HepG2 (cell line): ENCODE results near the gene HOXA6. TPM values are rescaled to one million over a fixed set of nuclear protein-coding genes. Genes with fewer than 3 reads are reported as not detected.
A peak's percentile ranks its signal among the peaks of the same experiment; 100 is the strongest.

ENCODE experiments used
- ATAC-seq: fragments of 200-7000 bp; cut with Tn5 transposase; 3 replicates; pipeline ENCODE4 v1.9.1; 2020; ENCODE audit warnings: mild to moderate bottlenecking, moderate library complexity
- BruUV-seq: library from RNA; stranded (reverse); fragments of 400-500 nt; replicated peaks from 2 replicates; lab custom pipeline; 2021; lab: Mats Ljungman, UMichigan
- CTCF ChIA-PET: fragments of 300-600 bp; formaldehyde crosslinking; extraction: SDS; loops from one replicate; lab custom pipeline; 2021; ENCODE audit warnings: low total read pairs, inconsistent platforms, low intra/inter-chr PET ratio; lab: Yijun Ruan, JAX
- POLR2A ChIA-PET: fragments of 350-600 bp; sonication (Branson Sonifier 250); formaldehyde crosslinking; loops from one replicate; lab custom pipeline; 2020; ENCODE audit warnings: antibody characterized with exemption, inconsistent platforms; lab: Yijun Ruan, JAX
- DNase-seq: peaks from one replicate; pipeline ENCODE4 v3.0.0-alpha.2; 2015; ENCODE audit warnings: low spot score
- FAIRE-seq: peaks from 3 replicates; lab custom pipeline; 2011; peaks lifted over from hg19 to GRCh38; lab: Jason Lieb, UNC
- H2AFZ ChIP-seq: one replicate; pipeline ENCODE4 v1.6.1; 2011; ENCODE audit warnings: low read length, inconsistent platforms
- H3K27ac ChIP-seq: fragments of 300-600 bp; 3 replicates; pipeline ENCODE4 v1.8.0; 2011; ENCODE audit warnings: mixed run types, mild to moderate bottlenecking, mixed read lengths, low read length, inconsistent platforms; ENCODE audit not compliant: insufficient read depth; ENCODE audit errors: extremely low read length
- H3K27me3 ChIP-seq, 2 experiments: fragments of 200-600 bp in 1 of 2; 2 replicates in 1 of 2; 3 replicates in 1 of 2; pipeline versions ENCODE4 v1.6.0 to v1.8.0; 2011; ENCODE audit warnings: low read length in 2 of 2, mild to moderate bottlenecking in 2 of 2, moderate library complexity in 2 of 2, inconsistent platforms in 1 of 2; ENCODE audit not compliant: insufficient read depth in 2 of 2, control insufficient read depth in 1 of 2
- H3K36me3 ChIP-seq, 2 experiments: fragments of 200-600 bp in 1 of 2; replicated peaks in 1 of 2; 2 replicates in 1 of 2; 3 replicates in 1 of 2; pipeline versions ENCODE4 v1.5.1 to v1.8.0; 2011; ENCODE audit warnings: low read length in 2 of 2, inconsistent platforms in 1 of 2; ENCODE audit not compliant: insufficient read depth in 2 of 2, control insufficient read depth in 1 of 2
- H3K4me1 ChIP-seq: 2 replicates; pipeline ENCODE4 v1.5.1; 2012; ENCODE audit warnings: low read length, inconsistent platforms; ENCODE audit not compliant: insufficient read depth
- H3K4me2 ChIP-seq: 2 replicates; pipeline ENCODE4 v1.6.0; 2011; ENCODE audit warnings: low read depth, low read length, inconsistent platforms
- H3K4me3 ChIP-seq, 3 experiments: fragments of 200-600 bp in 1 of 3; sonication (generic), shearing (Covaris generic) in 1 of 3; replicated peaks in 1 of 3; 2 replicates each; pipeline ENCODE4 v1.5.1; 2011 to 2016; ENCODE audit warnings: low read length in 3 of 3, inconsistent platforms in 2 of 3, low read depth in 2 of 3, mild to moderate bottlenecking in 2 of 3, control low read depth in 1 of 3, mixed read lengths in 1 of 3; ENCODE audit not compliant: insufficient read depth in 1 of 3
- H3K79me2 ChIP-seq: one replicate; pipeline ENCODE4 v1.6.1; 2011; ENCODE audit warnings: low read length, inconsistent platforms; ENCODE audit not compliant: insufficient read depth
- H3K9ac ChIP-seq: 2 replicates; pipeline ENCODE4 v1.6.0; 2011; ENCODE audit warnings: mild to moderate bottlenecking, low read depth, low read length, inconsistent platforms; ENCODE audit not compliant: insufficient read depth
- H3K9me3 ChIP-seq: 2 replicates; pipeline ENCODE4 v1.5.1; 2012; ENCODE audit warnings: mild to moderate bottlenecking, low read length
- H4K20me1 ChIP-seq: 2 replicates; pipeline ENCODE4 v1.6.0; 2011; ENCODE audit warnings: inconsistent platforms, mild to moderate bottlenecking, low read length, moderate library complexity; ENCODE audit not compliant: insufficient read depth
- AGO2 ChIP-seq: fragments of 200-400 bp; formaldehyde crosslinking; optimal IDR thresholded peaks from 2 replicates; pipeline ENCODE3; 2017; ENCODE audit warnings: mild to moderate bottlenecking, low read depth, low read length, moderate library complexity
- ATAD3A ChIP-seq: sonication (generic); formaldehyde crosslinking; IDR thresholded peaks from 2 replicates; pipeline ENCODE4 v1.4.0; 2020; ENCODE audit warnings: missing genetic modification reagents
- JUNB ChIP-seq: sonication (generic); formaldehyde crosslinking; IDR thresholded peaks from 2 replicates; pipeline ENCODE4 v1.8.0; 2022; ENCODE audit warnings: missing genetic modification reagents, mild to moderate bottlenecking, borderline replicate concordance
- KDM5B ChIP-seq: sonication (generic); formaldehyde crosslinking; IDR thresholded peaks from 2 replicates; pipeline ENCODE4 v1.4.0; 2020; ENCODE audit warnings: missing genetic modification reagents, mild to moderate bottlenecking, borderline replicate concordance
- MNT ChIP-seq: fragments of 450-650 bp; IDR thresholded peaks from 2 replicates; pipeline ENCODE4 v1.6.1; 2016
- NFRKB ChIP-seq: fragments of 450-650 bp; IDR thresholded peaks from 2 replicates; pipeline ENCODE4 v1.6.1; 2017
- SRSF1 ChIP-seq: fragments of 200-400 bp; formaldehyde crosslinking; optimal IDR thresholded peaks from 2 replicates; pipeline ENCODE3; 2017; ENCODE audit warnings: mild to moderate bottlenecking, low read depth, low read length, moderate library complexity
- ZNF639 ChIP-seq: conservative IDR thresholded peaks from 2 replicates; pipeline ENCODE4 v1.6.1; 2018; ENCODE audit warnings: missing genetic modification reagents
- WGBS: methylation state at CpG from one replicate; pipeline ENCODE4 v1.1.6; 2017; ENCODE audit warnings: low lambda C conversion rate; 5-methylcytosine and 5-hydroxymethylcytosine counted together
- in situ Hi-C: cut with HindIII; loops from 2 replicates; pipeline ENCODE4 v1.10.0; 2017; ENCODE audit warnings: low pct_unique_long_range_greater_than_20kb; ENCODE audit not compliant: extremely low pct_ligation_motif_present
- intact Hi-C: fragments of 100-400 bp; cut with micrococcal nuclease; formaldehyde crosslinking; loops from one replicate; pipeline ENCODE4 v1.10.0; 2022; ENCODE audit not compliant: unreplicated experiment
- polyA plus RNA-seq, 8 experiments: library from polyadenylated mRNA; depleted of rRNA in 3 of 8; stranded (reverse) in 7 of 8; unstranded in 1 of 8; fragments of >200 nt; fragmentation: Illumina TruSeq in 4 of 8; extraction: Trizol in 4 of 8; gene quantifications; 2 replicates each; pipeline versions ENCODE4 v1.2.1 to v1.2.3, GENCODE V29; 2011 to 2016; ENCODE audit warnings: low read depth in 4 of 8, missing spikeins in 1 of 8, mixed read lengths in 1 of 8; ENCODE audit not compliant: insufficient read depth in 1 of 8
- total RNA-seq, 5 experiments: library from RNA; depleted of rRNA; stranded (reverse); fragments of >200 nt; fragmentation: Illumina TruSeq; extraction: Trizol; gene quantifications; 2 replicates each; pipeline ENCODE4 v1.2.3, GENCODE V29; 2016; ENCODE audit warnings: low read depth in 1 of 5

Gene HOXA6
- total and polyA plus RNA-seq, 2 of the 13 experiments (the other 11 are each of a cell fraction or from before 2014, with no cell fraction given), result 1.3 to 1.5 TPM

- no TSS peak for BruUV-seq
- Histone ChIP-seq H3K27me3 (no peaks in the 10 kb centered on the region), H2AFZ (no peak overlapping the region), H3K36me3 (0 out of 5 replicates have a peak, but pooled peaks cover 0 to 4% of the 10 kb centered on the region in 2 experiments), H3K9me3 (no peaks in the 10 kb centered on the region), H3K4me1 (no peaks in the 10 kb centered on the region), H3K4me2 (no peak overlapping the region), H3K79me2 (no peaks in the 10 kb centered on the region), H4K20me1 (no peaks in the 10 kb centered on the region), H3K27ac (no peak overlapping the region), H3K9ac (no peak overlapping the region)
- ChIA-PET POLR2A (no interaction called here), CTCF (no interaction called here)
- FAIRE-seq (no peak), DNase-seq (no peak), ATAC-seq (no peak)
- intact Hi-C loops, result no loop called here
- 94% methylated on average over 27 of the region's 35 CpGs for WGBS
- in situ Hi-C loops, result no loop called here
- peak; percentile 54 for TF ChIP-seq AGO2
- no peak for TF ChIP-seq SRSF1
- TF ChIP-seq NFRKB, result no peak
- no peak for TF ChIP-seq KDM5B (CRISPR knock-in tag)
- TF ChIP-seq JUNB, result no peak
- no peak for TF ChIP-seq ATAD3A (CRISPR knock-in tag)
- peak; percentile 37; the same call in 1 of the 2 replicates for TF ChIP-seq MNT
- TF ChIP-seq ZNF639 (CRISPR knock-in tag), result no peak
- TF ChIP-seq, all 625 proteins: peak for 2
- H3K4me3 ChIP-seq, result no peak overlapping the region
These were observed 43.9 kb downstream of the HOXA6 start for GRCh38 chr7:27103489-27104226.
